ENCODE results near the gene MRGPRF.
"Not testable (repeated sequence)": the region's sequence is repeated elsewhere in the genome, so short reads cannot be mapped to it uniquely, and the experiment has no call there.

The MRGPRF gene

GRCh38 chr11:68989936-68990606 lies 23.0 kb downstream of the MRGPRF start:
- no peak for DNase-seq (ENCODE audit: low read depth in 1 of 2, low spot score in 1 of 2)

DNA sequence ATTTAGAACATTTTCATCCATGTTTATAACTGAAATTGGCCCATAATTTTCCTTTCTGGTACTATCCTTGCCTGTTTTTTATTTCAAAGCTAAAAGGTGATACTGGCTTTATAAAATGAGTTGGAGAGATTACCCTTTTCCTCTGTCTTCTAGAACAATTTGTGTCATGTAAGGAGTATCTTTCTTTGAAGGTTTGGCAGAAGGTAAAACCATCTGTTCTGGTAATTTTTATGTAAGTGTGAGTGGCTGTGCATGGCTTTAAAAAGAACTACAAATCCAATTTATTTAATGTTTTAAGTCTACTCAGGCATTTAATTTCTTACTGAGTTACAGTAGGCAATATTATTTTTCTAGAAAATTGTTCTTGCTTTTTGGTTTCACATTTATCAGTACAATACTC lies 24.6 kb downstream of the MRGPRF start:
- no peak for DNase-seq (ENCODE audit: low read depth in 1 of 2, low spot score in 1 of 2)

DNA sequence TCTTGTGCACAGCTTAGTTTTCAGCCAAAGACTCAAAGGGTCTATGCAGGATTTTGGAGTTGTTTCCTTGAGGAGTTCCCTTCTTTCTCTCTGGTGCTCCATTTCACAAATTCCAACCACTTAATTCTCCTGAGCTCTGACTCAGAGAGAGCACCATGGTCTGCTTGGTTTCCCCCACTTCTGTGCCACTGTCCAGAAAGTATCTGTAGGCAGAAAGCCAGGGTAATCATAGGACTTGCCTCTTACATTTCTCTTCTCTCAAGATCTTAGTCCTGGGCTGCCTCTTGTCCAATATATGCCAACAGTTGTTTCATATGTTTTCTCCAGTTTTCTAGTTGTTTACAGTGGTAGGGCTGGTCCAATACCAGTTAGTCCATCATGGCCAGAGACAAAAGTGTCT lies 25.8 kb downstream of the MRGPRF start:
- no peak for DNase-seq (ENCODE audit: low read depth in 1 of 2, low spot score in 1 of 2)

DNA sequence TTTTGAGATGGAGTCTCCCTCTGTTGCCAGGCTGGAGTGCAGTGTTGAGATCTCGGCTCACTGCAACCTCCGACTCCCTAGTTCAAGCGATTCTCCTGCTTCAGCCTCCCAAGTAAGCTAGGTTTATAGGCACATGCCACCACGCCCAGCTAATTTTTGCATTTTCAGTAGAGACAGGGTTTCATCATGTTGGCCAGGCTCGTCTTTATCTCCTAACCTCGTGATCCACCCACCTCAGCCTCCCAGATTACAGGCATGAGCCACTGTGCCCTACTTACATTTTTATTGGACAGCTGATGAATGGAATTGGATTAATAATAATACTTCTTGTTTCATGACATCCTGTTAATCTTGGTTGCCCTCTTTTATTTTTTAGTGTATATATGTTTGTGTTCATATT lies 29.2 kb downstream of the MRGPRF start:
- no peak for DNase-seq (ENCODE audit: low read depth in 1 of 2, low spot score in 1 of 2)

DNA sequence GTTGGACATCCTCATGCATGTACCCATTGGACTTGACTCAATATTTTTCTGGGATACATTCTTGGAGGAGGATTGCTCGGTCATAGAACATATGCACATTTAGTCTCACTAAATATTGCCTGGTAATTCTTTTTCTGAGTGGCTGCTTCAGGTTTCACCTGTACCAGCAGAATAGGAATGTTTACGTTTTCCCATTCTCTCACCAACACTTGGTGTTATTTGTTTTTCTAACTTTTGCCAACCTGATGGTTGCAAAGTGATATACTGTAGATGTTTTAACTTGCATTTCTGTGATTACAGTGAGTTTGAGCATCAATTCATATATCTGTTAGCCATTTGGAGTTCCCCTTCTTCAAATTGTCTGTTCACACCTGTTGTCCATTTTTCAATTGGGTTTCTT lies 30.9 kb downstream of the MRGPRF start:
- DNase-seq (ENCODE audit: low read depth in 1 of 2, low spot score in 1 of 2) = no peak

DNA sequence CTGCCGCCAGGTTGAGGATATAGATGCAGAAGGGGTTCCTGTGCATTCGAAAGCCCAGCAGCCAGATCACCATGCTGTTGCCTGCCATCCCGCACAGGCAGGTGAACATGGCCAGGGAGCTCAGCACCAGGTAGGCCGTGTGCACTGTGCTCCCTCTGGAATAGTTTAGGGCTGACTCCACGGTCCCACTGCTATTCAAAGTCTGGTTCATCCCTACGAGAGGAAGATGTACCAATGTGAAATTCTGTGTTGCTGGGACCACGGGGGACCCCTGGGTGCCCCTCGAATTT lies 32.3 kb downstream of the MRGPRF start, which contains the start of gene MRGPRD:
Gene MRGPRD, minus strand, starts transcription at position 211 of the 290 bp plus-strand sequence. Its CDS starts 0 bp downstream, at position 211.
- DNase-seq (ENCODE audit: low read depth in 1 of 2, low spot score in 1 of 2) = no peak

GRCh38 chr11:68979931-68980775 lies 32.9 kb downstream of the MRGPRF start:
- no peak for DNase-seq (ENCODE audit: low read depth in 1 of 2, low spot score in 1 of 2)

GRCh38 chr11:68978931-68979594 lies 34.0 kb downstream of the MRGPRF start:
- no peak for DNase-seq (ENCODE audit: low read depth in 1 of 2, low spot score in 1 of 2)

GRCh38 chr11:68978626-68978930 lies 34.5 kb downstream of the MRGPRF start:
- DNase-seq (ENCODE audit: low read depth in 1 of 2, low spot score in 1 of 2) = no peak

DNA sequence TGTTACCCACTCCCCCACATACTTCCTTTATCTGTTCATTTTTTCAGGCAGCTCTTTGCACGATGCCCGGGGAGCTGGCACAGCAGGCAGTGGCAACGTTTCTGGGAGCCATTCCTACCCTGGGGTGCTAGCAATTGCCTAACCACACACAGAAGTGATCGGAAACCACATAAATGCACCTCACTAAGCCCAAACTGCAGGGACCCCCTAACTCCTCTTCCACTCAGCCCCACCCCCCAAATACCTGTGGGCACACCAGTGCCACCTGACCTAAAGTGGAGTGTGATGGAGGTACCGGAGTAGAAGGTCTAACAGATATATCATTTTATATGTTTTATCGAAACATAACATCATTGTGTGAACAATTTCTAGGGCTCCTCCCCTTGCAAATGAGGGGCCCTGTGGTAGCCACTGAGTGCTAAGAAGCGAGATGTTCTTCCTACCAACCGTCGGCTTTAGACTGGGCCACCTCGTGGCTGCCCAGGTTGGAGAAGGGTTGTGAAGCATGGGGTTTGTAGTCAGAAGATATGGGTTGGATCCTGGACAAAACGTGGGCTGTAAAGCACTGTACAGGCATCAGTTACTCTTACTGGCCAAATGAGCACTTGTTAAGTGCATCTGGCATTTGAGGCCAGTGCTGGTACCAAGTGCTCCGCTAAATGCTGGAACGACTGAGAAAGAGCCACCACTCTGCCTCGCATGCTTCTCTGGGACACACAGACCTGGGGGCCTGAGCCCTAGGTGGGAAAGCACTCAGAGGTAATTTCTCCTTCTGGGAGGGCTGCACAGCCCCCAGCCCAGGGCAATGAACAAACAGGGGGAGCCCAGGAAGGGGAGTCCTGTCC lies 35.0 kb downstream of the MRGPRF start:
- DNase-seq (ENCODE audit: low read depth in 1 of 2, low spot score in 1 of 2) = no peak

DNA sequence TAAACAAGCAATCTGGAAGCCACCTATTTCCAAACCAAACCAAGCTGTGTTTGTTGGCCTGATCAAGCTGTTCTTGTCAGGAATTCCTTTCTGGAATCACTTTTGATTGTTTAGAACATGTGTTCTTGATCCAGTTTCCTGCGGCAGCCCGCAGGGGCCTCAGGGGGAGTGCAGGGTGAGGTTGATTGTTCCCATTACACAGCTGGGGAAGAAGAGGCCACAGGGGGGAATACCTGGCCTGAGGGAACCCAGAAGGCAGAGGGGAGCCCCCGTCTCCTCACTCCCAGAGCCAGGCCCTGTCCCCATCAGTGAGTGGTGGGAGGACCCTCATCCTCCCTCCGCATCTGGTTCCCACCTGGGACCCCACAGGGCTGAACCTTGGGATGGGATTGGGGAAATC lies 36.5 kb downstream of the MRGPRF start:
- no peak for DNase-seq (ENCODE audit: low read depth in 1 of 2, low spot score in 1 of 2)

DNA sequence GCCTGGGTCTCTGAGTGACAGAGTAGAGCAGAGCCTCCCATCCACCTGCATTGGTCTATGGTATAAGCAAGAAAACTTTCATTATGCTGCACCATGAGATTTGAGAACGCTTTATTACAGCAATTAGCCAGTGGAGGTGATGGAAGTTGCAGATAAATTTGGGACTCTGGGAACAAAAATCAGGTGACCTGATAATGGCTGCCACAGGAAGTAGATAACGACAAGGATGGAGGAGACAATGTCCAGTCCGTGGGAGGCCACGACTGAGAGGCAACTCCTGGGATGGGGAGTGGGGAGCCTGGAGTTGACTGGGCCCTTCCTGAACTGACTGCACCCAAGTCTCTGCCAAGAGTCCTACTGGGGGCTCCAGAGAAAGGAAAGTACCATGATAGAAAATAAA lies 37.0 kb downstream of the MRGPRF start:
- DNase-seq (ENCODE audit: low read depth in 1 of 2, low spot score in 1 of 2) = no peak

DNA sequence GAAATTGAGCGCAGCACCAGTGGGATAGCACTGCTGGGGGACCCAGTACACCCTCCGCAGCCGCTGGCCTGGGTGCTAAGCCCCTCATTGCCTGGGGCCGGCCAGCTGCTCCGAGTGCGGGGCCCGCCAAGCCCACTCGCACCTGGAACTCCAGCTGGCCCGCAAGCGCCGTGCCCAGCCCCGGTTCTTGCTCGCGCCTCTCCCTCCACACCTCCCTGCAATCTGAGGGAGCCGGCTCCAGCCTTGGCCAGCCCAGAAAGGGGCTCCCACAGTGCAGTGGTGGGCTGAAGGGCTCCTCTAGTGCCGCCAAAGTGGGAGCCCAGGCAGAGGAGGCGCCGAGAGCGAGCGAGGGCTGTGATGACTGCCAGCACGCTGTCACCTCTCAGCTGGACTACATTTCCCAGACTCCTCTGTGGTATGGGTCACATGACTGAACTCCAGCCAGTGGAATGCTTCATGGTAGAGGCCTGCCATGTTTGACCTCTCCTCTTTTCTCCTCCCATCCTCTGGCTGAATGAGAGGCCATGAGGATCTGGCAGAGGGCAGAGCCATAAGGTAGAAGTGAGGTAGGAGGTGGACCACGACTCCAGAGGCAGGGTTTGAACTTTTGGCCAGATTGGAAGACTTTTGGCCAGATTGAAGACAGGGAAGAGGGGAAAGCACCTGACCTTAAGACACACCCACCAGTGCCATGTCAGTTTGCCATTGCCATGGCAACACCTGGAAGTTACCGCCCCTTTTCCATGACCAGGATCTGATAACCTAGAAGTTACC lies 38.4 kb downstream of the MRGPRF start:
- no peak for DNase-seq (ENCODE audit: low read depth in 1 of 2, low spot score in 1 of 2)

- DNase-seq (ENCODE audit: low read depth in 1 of 2, low spot score in 1 of 2) = not testable (repeated sequence)
Observed at GRCh38 chr11:68973706-68974105, 39.3 kb downstream of the MRGPRF start.

GRCh38 chr11:68973219-68973618 lies 39.8 kb downstream of the MRGPRF start:
- no peak for DNase-seq (ENCODE audit: low read depth in 1 of 2, low spot score in 1 of 2)

GRCh38 chr11:68970921-68971636 lies 42.0 kb downstream of the MRGPRF start:
- no peak for DNase-seq (ENCODE audit: low read depth in 1 of 2, low spot score in 1 of 2)

GRCh38 chr11:68969386-68969785 lies 43.7 kb downstream of the MRGPRF start:
- no peak for DNase-seq (ENCODE audit: low read depth in 1 of 2, low spot score in 1 of 2)

GRCh38 chr11:68968306-68969250 lies 44.5 kb downstream of the MRGPRF start:
- DNase-seq (ENCODE audit: low read depth in 1 of 2, low spot score in 1 of 2) = no peak

Measured in activated CD4-positive, alpha-beta T cell treated with anti-CD3 and anti-CD28 coated beads, Interleukin-2, amount 50 U/mL, for 24 hours (primary cell).